GM18519 (cell line): ENCODE data around the gene KIR3DL3.
"Not testable (repeated sequence)": the region's sequence is repeated elsewhere in the genome, so short reads cannot be mapped to it uniquely, and the experiment has no call there.

Source experiments
- ATAC-seq: cut with Tn5 transposase; IDR thresholded peaks from one replicate; pipeline ENCODE4 v1.9.1; 2021; ENCODE audit warnings: mild to moderate bottlenecking, moderate library complexity; ENCODE audit not compliant: unreplicated experiment, low FRiP score

The KIR3DL3 gene

GRCh38 chr19:54775830-54776229 lies 51.6 kb downstream of the KIR3DL3 start:
- ATAC-seq, result not testable (repeated sequence)

GRCh38 chr19:54777851-54778250 lies 53.6 kb downstream of the KIR3DL3 start:
- not testable (repeated sequence) for ATAC-seq

- not testable (repeated sequence) for ATAC-seq
Measured at GRCh38 chr19:54778896-54779295, 54.7 kb downstream of the KIR3DL3 start.

- not testable (repeated sequence) for ATAC-seq
Measured at GRCh38 chr19:54782916-54783315, 58.7 kb downstream of the KIR3DL3 start.
